ENCODE results near the gene RGS10.

- TF ChIP-seq CTCF (conservative IDR thresholded peaks at IDR 0.05): no peak
- no peak for TF ChIP-seq EZH2 (IDR thresholded peaks at IDR 0.05; ENCODE audit: low read depth)
Measured at GRCh38 chr10:119516381-119517234, 25.9 kb downstream of the RGS10 start.
